ENCODE data around the gene PBX2.

DNA sequence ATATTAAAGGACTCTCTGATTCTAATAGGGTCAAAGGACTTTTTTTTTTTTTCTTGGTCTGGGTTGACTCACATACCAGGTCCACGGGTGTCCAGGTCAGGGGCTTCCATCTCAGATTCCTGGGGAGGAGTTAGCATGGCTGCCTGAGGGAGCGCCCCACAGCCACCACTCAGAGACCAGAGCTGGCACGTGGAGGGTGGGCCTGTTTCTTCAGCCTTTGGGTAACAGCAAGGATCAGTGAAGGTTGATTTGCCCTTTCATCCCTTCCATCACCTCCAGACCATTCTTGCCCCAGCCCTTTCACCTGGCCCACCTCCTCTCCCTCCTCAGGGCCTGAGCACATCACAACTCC lies 8.3 kb upstream of the PBX2 start:
- TF ChIP-seq, protein P1, sequence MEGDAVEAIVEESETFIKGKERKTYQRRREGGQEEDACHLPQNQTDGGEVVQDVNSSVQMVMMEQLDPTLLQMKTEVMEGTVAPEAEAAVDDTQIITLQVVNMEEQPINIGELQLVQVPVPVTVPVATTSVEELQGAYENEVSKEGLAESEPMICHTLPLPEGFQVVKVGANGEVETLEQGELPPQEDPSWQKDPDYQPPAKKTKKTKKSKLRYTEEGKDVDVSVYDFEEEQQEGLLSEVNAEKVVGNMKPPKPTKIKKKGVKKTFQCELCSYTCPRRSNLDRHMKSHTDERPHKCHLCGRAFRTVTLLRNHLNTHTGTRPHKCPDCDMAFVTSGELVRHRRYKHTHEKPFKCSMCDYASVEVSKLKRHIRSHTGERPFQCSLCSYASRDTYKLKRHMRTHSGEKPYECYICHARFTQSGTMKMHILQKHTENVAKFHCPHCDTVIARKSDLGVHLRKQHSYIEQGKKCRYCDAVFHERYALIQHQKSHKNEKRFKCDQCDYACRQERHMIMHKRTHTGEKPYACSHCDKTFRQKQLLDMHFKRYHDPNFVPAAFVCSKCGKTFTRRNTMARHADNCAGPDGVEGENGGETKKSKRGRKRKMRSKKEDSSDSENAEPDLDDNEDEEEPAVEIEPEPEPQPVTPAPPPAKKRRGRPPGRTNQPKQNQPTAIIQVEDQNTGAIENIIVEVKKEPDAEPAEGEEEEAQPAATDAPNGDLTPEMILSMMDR (IDR thresholded peaks at IDR 0.05): no peak
- no peak for TF ChIP-seq POLR2A (IDR thresholded peaks at IDR 0.05)

All from lower leg skin (tissue), 3 donors.